GM12872 (cell line): ENCODE data around the gene HSPA8.

ENCODE experiments used
- CTCF ChIP-seq: IDR thresholded peaks from 3 replicates; pipeline ENCODE4 v1.5.1; 2011; ENCODE audit warnings: low read depth, mild to moderate bottlenecking, low read length, moderate library complexity; ENCODE audit not compliant: insufficient read depth

Gene HSPA8

GRCh38 chr11:123098990-123099389 lies 37.1 kb upstream of the HSPA8 start:
- no peak for TF ChIP-seq CTCF

- no peak for TF ChIP-seq CTCF
Observed at GRCh38 chr11:123093739-123094138, 31.8 kb upstream of the HSPA8 start.

GRCh38 chr11:123091506-123091905 lies 29.6 kb upstream of the HSPA8 start:
- no peak for TF ChIP-seq CTCF

GRCh38 chr11:123086305-123086704 lies 24.4 kb upstream of the HSPA8 start:
- TF ChIP-seq CTCF: no peak

- no peak for TF ChIP-seq CTCF
Observed at GRCh38 chr11:123085497-123085896, 23.6 kb upstream of the HSPA8 start.

- TF ChIP-seq CTCF: no peak
Observed at GRCh38 chr11:123084454-123084853, 22.5 kb upstream of the HSPA8 start.

GRCh38 chr11:123083623-123084029 lies 21.7 kb upstream of the HSPA8 start:
- no peak for TF ChIP-seq CTCF

- TF ChIP-seq CTCF: no peak
Observed at GRCh38 chr11:123082977-123083376, 21.0 kb upstream of the HSPA8 start.
